Activated CD4-positive, alpha-beta T cell treated with anti-CD3 and anti-CD28 coated beads for 1 hour (primary cell): Measurements from ENCODE around the gene ZNF333.

ENCODE experiments used
- DNase-seq: peaks from one replicate; pipeline ENCODE4 v3.0.0-alpha.2; 2020

The ZNF333 gene

DNA sequence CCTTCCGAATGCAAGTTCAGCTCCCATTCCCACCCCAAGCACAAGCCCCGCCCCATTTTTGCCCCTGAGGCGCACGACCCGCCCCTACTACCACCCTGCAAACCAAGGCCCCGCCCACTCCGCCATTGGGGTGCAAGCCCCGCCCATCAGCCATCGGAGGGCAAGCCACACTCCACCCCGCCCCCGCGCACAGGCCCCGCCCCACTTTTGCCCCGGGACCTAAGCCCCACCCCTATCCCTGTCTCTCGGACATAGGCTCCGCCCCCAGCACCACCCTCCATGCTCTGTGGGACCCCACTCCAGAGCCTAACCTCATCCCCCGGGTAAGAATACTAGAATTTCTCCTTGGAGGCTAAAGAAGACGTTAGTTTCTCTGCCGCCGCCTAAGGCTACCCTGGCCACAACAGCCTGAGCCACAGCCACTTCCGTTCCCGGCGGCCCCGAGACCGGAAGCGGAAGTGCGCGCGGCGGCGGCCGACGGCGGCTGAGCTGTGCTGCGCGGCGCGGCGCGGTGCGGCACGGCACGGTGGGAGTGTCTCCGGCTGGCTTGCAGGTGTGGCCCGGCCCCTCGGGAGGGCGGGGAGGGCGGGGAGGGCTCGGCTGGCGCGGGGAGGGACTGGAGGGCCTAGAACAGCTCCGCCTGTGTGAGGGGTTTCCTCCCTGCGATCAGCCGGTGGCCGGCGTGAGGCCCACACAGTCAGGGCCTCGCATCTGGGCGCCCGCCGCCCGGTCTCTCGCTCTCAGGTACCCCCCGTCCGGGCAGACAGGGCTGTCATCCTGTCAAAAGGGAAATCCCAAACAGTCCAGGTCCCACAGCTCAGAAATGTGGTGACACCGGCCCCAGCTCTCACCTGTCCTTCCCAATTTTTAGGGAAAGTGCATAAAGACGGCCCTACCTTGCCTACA lies at the start of gene ZNF333:
Gene ZNF333, plus strand, starts transcription at position 451 of the 906 bp plus-strand sequence. CDS start 3,444 bp downstream, outside the sequence.
- peak; percentile 94 for DNase-seq

DNA sequence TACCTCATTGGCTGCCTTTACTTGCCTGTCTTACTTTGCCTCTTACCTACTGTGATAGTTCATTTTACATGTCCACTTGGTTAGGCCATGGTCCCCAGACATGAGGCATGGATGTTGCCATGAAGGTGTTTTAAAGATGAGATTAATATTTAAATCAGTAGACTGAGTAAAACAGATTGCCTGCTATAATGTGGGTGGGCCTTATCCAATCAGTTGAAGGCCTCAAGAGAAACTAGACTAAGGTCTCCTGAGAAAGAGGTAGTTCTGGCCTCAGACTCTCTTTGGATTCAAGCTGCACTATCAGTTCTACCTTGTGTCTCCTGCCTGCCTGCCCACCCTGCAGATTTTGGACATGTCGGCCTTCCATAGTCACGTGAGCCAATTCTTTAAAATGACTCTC lies 41.3 kb upstream of the ZNF333 start:
- no peak for DNase-seq

DNA sequence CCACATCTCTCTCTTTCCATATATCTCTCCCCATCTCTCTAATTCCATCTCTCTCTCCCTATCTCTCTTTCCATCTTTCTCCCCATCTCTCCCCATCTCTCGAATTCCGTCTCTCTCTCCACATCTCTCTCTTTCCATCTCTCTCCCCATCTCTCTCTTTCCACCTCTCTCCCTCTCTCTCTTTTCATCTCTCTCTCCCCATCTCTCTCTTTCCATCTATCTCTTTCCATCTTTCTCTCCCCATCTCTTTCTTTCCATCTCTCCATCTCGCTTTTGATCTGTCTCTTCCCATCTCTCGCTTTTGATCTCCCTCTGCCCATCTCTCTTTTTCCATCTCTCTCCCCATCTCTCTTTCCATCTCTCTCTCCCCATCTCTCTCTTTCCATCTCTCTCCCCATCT lies 40.8 kb upstream of the ZNF333 start:
- DNase-seq = no peak

DNA sequence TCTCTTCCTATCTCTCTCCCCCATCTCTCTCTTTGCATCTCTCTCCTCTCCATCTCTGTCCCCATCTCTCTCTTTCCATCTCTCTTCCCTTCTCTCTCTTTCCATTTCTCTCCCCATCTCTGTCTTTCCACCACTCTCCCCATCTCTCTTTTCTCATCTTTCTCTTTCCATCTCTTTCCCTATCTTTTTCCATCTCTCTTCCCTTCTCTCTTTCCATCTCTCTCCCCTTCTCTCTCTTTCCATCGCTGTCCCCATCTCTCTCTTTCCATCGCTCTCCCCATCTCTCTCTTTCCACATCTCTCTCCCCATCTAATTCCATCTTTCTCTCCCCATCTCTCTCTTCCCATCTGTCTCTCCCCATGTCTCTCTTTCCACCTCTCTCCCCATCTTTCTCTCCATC lies 39.7 kb upstream of the ZNF333 start:
- no peak for DNase-seq

DNA sequence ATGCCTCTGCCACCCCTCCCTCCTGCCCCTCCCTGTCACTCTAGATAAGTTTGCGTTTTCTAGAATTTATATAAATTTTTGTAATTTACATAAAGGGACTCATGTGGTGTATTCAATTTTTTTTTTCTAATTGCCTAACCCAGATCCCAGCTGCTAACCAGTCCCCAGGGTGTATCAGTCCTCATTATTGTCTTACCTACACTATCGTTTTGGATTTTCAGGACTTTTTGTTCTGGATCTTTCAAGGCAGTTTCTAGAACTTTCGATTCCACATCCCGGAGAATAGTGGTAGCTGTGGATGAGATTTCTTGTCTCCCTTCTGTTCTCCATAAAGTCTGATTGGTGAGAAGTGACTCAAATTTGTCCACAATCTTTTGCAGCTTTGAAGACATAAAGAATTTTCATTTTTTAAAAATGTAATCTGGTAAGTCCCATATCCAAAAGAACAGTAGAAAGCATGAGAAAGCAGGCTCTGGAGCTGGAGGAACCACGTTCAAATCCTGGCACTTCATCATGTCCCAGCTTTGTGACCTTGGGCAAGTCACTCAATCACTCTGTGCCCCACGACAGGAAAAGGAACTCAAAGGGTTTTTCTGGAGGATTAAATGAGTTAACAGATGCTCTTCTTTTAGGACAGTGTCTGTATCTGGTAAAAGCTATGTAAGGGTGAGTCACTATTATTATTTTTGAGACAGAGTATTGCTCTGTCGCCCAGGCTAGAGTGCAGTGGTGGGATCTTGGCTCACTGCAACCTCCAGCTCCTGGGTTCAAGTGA lies 34.9 kb upstream of the ZNF333 start:
- no peak for DNase-seq

DNA sequence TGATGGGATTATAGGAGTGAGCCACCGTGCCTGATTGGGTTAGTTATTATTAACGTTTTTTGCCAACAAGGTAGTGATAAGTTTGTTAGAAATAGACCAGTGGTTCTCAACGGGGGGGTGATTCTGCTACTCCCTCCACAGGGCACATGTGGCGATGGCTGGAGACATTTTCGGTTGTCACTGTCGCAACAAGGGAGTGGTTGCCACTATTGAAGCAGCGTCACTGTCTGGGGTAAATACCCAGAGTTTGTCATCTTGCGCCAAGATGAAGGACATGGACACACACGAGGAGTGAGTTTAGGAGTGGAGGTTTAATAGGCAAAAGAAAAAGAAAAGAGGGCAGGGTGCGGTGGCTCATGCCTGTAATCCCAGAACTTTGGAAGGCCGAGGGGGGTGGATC lies 34.1 kb upstream of the ZNF333 start:
- DNase-seq = no peak

DNA sequence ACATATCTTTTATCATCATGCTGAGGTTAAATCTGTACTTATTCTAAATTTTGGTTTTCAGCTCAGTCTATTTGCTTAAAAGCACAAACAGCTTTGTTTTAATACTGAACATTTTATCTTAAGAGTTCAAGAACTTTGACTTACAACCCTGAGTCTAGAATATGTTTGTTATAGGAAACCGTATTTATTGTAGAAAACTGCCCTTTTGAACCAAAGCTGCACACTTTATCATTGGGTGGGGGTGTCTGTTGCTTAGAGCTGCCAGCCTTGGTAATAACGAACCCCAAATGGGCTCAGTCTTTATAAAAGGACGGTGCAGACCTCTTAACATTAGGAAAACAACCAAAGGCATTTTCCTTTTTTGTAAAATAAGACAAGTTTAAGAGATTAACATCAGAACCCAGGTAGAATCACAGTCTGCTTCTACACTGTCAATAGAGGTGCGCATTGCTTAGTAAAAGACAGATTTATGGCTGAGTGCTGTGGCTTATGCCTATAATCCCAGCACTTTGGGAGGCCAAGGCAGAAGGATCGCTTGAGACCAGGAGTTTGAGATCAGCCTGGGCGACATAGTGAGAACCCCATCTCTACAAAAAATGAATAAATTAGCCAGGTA lies 29.9 kb upstream of the ZNF333 start:
- no peak for DNase-seq

DNA sequence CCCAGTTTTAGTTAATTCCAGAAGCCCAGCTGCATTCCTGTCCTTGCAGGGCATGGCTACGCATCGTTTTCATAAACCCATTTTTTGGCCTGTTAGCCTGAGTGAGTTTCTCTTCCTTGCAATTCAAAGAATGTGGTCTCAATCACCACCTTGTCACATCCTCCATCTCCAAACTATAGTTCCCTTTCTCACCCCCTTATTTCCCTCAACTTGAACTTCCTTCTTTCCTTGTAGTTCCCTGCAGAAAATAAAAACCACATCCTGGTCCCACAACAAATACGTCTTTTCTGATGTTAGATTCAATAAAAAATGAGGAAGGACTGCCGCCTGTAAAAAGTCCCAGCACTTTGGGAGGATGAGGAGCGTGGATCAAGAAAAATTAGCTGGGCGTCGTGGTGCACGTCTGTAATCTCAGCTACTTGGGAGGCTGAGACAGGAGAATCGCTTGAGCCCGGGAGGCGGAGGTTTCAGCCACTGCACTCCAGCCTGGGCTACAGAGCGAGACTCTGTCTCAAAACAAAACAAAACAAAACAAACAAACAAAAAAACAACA lies 28.4 kb upstream of the ZNF333 start:
- DNase-seq = no peak

DNA sequence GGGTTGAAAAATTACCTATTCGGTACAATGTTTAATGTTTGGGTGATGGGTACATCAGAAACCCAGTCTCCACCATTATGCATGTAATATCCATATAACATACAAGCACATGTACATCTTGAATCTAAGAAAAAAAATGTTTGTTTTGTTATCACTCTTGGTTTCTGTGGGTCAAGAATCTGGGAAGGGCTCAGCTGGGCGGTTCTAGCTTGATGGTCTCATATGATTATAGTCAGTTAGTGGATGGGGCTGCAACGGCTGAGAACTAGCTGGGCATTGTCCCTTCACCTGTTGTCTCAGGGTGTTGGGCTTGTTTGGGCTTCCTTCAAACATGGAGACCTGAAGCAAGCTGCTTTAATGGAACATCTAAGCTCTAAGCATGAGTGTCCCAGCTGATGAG lies 19.9 kb upstream of the ZNF333 start:
- DNase-seq = no peak

GRCh38 chr19:14670408-14670807 lies 19.4 kb upstream of the ZNF333 start:
- no peak for DNase-seq

DNA sequence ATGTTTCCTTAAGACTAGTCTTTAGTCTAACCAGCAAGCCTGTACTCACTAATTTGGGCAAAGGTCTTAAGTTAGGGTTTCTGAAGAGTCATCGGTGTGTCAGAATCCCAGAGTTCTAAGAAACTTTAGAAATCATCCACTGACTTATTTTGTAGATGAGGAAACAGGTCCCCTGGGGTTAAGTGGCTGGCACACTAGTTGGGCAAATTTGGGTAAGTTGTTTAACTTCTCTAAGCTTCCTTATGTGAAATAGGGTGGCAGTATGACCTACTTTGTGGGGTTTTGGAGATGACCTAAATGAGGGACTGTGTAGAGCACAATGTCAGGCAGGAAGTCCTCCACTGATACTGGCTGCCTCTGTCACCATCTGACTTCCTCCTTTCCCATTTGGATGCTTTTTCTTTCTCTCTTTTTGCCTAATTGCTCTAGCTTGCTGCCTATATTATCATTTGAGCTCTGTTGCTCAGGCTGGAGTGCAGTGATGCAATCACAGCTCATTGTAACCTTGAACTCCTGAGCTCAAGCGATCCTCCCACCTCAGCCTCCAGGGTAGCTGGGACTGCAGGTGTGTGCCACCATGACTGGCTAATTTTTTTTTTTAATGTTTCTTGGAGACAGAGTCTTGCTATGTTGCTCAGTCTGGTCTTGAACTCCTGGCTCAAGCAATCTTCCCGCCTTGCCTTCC lies 17.5 kb upstream of the ZNF333 start:
- DNase-seq = no peak

DNA sequence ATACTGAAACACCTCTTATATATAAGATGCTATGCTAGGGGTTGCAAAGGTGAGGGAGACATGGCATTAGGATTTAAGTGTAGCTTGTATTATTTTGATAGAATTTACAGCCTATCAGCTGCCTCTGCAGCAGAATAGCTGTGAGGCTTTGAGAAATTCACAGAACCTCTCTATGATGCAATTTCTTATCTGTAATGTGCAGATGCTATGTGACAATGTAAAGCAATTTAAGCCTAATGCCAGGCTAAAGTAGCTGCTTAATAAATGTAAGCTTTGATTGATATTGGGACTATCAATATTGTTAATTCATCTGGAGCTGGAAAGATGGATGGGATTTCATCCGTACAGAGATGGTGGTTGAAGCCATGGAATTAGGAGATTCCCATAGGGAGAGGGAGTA lies 16.8 kb upstream of the ZNF333 start:
- DNase-seq = no peak

GRCh38 chr19:14674764-14675163 lies 15.1 kb upstream of the ZNF333 start, which contains the start of gene ADGRE3:
ADGRE3 (minus strand) TSS chr19:14674844; CDS start chr19:14674770, 74 bp downstream.
- DNase-seq = no peak

- DNase-seq = no peak
These were observed 13.1 kb upstream of the ZNF333 start for GRCh38 chr19:14676762-14677161.

- DNase-seq = no peak
These were observed 12.4 kb upstream of the ZNF333 start for GRCh38 chr19:14677464-14677863.

GRCh38 chr19:14678199-14678598 lies 11.6 kb upstream of the ZNF333 start:
- DNase-seq = no peak

DNA sequence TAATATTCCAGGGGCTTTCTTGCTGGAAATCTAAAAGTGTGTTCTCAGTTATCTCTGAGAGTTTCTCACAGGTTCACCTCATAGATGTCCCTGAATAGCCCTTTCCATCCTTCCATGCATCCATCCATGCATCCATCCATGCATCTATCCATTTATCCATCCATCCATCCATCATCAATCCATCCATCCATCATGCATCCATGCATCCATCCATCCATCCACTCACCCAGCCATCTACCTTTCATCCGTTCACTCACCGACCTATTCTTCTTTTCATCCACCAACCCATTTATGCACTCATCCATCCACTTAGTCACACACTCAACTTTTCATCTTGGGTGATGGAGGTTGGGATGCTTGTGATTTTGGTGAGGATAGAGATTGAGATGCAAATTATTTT lies 7.8 kb upstream of the ZNF333 start:
- no peak for DNase-seq

DNA sequence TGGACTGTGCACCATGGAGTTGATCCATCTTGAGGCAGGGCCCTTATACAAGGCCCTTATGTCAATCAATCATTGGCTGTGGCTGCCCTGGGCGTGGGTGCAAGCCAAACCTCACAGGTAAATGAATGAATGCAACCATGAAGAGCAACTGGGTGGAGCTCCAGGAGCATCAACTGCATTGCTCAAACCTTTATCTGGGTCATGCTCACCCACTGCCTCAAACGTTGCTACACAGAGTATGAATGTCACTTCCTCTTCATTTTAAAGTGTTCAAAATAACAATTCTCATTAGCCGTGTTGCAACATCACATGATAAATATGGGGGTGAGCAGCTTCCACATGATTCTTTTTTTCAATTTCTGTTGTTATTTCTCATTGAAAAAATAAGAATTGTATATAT lies 6.4 kb upstream of the ZNF333 start:
- DNase-seq = no peak

- DNase-seq = no peak
These were observed 3.4 kb upstream of the ZNF333 start for GRCh38 chr19:14686411-14686810.

- no peak for DNase-seq
These were observed 4.9 kb downstream of the ZNF333 start for GRCh38 chr19:14694641-14695266.

DNA sequence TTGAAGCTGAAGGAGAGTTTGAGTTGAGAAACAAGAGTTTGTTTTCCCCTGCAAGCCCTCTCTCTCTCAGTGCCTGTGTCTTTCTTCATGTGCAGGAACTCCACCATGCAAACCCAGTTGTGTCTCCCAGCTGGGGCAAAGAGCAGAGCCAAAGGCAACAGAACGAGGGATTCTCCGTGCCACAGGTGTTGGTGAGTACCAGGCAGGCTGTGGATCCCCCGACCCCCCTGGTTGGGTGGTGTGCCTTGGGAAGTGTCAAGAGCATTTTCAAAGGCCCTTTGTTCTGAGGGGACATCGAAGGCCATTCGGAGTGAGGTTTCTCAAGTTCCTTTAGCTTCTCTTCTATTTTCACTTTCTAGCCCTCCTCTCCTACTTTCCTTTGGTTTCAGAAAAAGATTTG lies 5.6 kb downstream of the ZNF333 start:
- DNase-seq = no peak

GRCh38 chr19:14699641-14700040 lies 9.8 kb downstream of the ZNF333 start:
- DNase-seq = no peak
